HG03521 (cell line): ENCODE measurements around the gene IL10RA.
A peak's percentile ranks its signal among the peaks of the same experiment; 100 is the strongest.

Experiments used
- ATAC-seq: cut with Tn5 transposase; IDR thresholded peaks from one replicate; pipeline ENCODE4 v1.9.1; 2021; ENCODE audit warnings: mild to moderate bottlenecking, moderate library complexity; ENCODE audit not compliant: unreplicated experiment

The IL10RA gene

DNA sequence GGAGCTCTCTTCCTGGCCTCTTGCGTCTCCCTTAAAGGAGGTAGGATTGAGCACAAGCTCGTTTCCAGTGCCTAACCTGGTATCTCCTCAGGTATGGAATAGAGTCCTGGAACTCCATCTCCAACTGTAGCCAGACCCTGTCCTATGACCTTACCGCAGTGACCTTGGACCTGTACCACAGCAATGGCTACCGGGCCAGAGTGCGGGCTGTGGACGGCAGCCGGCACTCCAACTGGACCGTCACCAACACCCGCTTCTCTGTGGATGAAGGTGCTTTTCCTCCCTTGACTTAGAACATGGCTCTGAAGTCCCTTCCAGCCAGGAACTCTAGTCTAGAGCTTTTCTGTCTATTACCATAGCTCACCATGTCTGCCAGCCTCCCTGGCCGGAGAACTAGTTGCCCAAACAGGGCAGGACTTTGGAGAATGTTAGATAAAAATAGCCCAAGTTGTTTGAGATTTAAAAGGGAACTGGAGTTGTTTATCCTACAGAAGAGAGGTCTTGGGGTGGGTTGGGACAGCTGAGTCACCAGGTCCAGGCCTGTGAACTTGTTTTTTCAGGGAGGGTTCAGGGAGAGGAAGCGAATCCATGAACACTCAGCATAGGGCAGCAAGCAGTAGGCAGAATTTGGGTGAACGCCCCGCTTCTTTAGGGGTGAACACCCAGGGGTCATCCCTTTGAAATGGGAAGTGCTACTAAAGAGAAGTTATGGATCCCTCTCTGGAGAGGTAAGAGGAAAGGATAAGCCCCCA is 3.3 kb downstream of the IL10RA start:
- ATAC-seq: no peak

DNA sequence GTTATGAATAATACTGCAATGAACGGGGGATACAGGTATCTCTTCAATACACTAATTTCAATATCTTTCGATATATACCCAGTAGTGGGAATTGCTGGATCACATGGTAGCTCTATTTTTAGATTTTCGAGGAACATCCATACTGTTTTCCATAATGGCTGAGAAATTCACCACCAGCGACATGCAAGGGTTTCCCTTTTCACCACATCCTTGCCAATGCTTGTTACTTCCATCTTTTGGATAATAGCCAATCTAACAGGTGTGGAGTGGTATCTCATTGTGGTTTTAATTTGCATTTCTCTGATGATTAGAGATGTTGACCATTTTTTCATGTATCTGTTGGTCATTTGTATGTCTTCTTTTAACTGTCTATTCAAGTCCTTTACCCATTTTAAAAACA is 5.9 kb downstream of the IL10RA start:
- ATAC-seq: no peak

GRCh38 chr11:117992620-117993019 is 6.4 kb downstream of the IL10RA start:
- no peak for ATAC-seq

- no peak for ATAC-seq
Measured at GRCh38 chr11:117993988-117994745, 8.0 kb downstream of the IL10RA start.

DNA sequence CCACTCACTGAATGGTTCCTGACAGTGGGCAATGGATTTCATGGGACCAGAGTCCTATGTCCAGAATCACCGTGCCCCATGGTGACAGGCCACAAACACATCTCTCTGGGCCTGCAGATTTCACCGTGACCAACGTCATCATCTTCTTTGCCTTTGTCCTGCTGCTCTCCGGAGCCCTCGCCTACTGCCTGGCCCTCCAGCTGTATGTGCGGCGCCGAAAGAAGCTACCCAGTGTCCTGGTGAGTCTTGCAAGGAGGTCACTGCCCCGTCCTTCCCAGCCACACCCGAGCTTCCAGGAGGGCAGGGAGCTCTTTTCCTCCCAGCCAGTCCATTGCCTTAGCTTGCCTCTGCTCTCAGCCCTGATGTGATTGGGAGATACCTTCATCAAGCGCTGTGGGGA is 9.3 kb downstream of the IL10RA start:
- no peak for ATAC-seq

GRCh38 chr11:117996058-117996457 is 9.9 kb downstream of the IL10RA start:
- ATAC-seq: no peak

DNA sequence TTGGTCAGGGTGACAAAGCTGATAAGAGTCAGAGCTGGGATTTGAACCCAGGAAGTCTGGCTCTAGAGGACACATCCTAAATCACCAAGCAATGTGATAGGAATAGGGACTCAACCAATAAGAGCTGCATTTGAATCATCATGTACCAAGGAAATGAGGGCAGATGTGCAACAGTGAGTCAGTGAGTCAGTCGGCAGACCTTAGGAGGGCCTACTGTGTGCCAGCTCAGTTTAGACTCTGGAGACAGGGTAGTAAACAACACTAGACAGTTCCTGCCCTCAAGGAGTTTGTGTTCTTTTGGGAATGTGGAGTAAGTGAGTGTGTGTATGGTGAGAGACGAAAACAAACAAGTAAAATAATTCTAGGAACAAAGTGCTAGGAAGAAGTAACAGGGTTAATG is 11.2 kb downstream of the IL10RA start:
- ATAC-seq: no peak

DNA sequence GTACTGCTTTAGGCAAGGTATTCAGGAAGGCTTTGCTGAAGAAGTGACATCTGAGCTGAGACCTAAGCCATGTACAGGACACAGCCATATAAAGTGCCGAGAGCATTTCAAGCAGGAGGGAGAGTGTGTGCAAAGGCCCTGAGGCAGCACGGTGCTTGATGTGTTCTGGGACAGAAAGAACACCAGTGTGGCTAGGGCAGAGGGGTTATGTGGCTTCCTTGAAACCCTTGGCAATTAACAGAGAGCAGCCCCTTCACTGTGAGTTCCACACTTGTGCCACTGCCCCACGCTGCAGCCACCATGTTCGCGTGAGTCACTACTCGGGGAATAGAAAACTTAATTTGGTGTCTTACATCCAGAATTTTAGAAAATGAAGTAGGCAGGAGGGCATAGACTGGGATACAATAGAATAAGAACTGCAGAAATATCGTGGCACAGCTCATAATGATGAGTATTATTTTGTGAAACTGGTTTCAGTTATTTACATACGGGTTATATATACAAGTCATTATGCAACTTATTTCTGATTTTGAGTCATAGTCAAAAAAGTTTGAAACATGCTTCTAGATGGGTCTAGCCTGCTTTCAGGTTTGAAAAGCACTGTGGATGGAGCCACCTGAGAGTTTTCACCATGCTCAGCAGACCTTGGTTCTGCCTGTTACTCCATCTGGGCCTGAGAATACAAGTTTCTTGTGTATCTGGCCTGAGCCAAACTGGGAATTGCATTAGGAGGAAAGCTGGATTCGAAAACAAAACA is 11.8 kb downstream of the IL10RA start:
- ATAC-seq: peak; percentile 56

GRCh38 chr11:117998664-117999353 is 12.6 kb downstream of the IL10RA start:
- no peak for ATAC-seq

- no peak for ATAC-seq
Measured at GRCh38 chr11:117999354-117999993, 13.3 kb downstream of the IL10RA start.

DNA sequence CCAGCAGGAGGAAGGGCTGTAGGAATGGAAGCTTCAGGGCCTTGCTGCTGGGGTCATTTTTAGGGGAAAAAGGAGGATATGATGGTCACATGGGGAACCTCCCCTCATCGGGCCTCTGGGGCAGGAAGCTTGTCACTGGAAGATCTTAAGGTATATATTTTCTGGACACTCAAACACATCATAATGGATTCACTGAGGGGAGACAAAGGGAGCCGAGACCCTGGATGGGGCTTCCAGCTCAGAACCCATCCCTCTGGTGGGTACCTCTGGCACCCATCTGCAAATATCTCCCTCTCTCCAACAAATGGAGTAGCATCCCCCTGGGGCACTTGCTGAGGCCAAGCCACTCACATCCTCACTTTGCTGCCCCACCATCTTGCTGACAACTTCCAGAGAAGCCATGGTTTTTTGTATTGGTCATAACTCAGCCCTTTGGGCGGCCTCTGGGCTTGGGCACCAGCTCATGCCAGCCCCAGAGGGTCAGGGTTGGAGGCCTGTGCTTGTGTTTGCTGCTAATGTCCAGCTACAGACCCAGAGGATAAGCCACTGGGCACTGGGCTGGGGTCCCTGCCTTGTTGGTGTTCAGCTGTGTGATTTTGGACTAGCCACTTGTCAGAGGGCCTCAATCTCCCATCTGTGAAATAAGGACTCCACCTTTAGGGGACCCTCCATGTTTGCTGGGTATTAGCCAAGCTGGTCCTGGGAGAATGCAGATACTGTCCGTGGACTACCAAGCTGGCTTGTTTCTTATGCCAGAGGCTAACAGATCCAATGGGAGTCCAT is 14.1 kb downstream of the IL10RA start:
- ATAC-seq: no peak

DNA sequence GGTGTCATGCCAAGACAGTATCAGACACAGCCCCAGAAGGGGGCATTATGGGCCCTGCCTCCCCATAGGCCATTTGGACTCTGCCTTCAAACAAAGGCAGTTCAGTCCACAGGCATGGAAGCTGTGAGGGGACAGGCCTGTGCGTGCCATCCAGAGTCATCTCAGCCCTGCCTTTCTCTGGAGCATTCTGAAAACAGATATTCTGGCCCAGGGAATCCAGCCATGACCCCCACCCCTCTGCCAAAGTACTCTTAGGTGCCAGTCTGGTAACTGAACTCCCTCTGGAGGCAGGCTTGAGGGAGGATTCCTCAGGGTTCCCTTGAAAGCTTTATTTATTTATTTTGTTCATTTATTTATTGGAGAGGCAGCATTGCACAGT is 14.6 kb downstream of the IL10RA start:
- no peak for ATAC-seq

- ATAC-seq: no peak
Measured at GRCh38 chr11:118001494-118001971, 15.3 kb downstream of the IL10RA start.

- ATAC-seq: no peak
Measured at GRCh38 chr11:118002010-118002540, 15.9 kb downstream of the IL10RA start.

DNA sequence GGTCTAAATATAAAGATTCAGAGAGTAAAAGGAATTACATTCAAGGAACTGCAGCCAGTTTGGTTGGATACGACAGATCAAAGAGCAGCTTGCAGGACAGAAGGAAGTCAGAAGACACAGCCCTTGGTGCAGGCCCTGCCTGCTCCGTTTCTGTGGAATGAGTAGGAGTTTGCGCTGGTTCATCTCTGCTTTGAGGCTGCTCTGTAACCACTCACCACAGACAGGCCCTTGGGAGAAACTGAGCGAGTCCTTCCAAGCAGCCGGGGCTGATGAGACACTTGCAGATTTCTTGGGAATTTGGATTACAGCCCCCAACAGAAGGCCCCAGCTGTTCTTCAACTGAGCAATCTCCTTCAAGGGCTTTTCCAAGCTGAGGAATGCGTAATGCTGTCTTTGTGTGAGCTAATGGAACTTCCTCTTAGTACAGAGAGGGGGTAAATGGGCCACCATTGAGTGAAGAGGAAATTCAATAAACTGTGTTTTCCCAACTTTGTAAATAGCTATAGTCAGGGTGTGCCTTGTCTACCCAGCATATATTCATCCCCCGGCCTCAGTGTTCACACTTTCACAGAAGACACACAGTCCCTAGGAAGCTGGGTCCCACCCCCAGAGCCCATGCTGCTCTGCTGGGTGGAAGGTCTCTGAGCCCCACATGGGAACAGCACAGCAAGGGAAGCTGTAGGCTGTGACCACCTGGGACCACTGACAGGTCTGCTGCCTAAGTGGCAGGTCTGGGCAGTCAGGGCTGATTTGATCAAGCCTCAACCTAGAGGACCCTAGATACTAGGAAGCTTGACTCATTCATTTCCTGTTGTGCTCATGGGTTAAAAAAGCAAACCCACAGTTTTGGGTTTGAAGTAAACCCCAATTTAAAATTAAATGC is 16.6 kb downstream of the IL10RA start:
- ATAC-seq: no peak

- no peak for ATAC-seq
Measured at GRCh38 chr11:118003456-118003855, 17.3 kb downstream of the IL10RA start.

DNA sequence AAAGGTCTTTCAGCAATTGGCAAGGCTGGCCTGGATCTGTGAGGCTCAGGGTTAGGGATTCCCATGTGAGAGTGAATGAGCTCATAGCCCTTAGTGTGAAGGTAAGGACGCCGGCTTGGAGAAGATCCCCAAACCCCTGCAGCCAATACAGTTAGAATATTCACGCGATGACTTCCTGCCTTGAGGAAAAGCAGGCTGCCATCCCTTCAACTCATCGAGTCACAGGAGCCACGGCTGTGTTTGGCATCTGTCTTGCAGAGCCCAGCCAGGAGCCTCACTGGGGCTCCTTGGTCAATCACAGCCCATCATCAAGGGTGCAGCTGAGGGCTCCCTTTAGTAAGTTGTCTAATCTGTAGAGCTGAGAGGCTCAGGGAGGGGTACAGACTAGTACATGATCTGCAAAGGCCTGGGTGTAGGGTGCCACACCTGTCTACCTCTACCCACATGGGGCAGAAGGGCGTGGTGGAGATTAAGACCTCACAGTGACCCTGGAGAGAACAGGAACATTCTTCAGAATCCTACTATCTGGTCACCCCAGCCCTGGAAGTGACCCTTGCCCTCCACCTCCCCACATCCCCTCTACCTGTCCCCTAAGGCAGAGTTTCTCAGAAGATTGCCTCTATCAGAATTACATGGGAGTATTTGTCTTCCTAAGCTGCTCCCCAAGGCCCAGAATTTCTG is 18.5 kb downstream of the IL10RA start:
- no peak for ATAC-seq
